Calu3 (cell line): ENCODE data around the gene HSD17B12. TPM values are rescaled to one million over a fixed set of nuclear protein-coding genes. Genes with fewer than 3 reads are reported as not detected.

Source experiments
- BruUV-seq: library from RNA; stranded (reverse); fragments of 400-500 nt; replicated peaks from 2 replicates; lab custom pipeline; 2021; lab: Mats Ljungman, UMichigan
- CTCF ChIA-PET: fragments of 300-600 bp; sonication (Branson Sonifier 250); formaldehyde crosslinking; loops from one replicate; lab custom pipeline; 2022; ENCODE audit warnings: antibody characterized with exemption; lab: Charles Lee
- DNase-seq: peaks from one replicate; pipeline ENCODE4 v3.0.0; 2022
- H3K27ac Mint-ChIP-seq: one replicate; pipeline ENCODE4 v1.8.0; 2022; ENCODE audit warnings: mixed read lengths; ENCODE audit not compliant: unreplicated experiment
- H3K27me3 Mint-ChIP-seq: one replicate; pipeline ENCODE4 v1.8.0; 2022; ENCODE audit warnings: mixed read lengths; ENCODE audit not compliant: unreplicated experiment
- H3K36me3 Mint-ChIP-seq: one replicate; pipeline ENCODE4 v1.8.0; 2022; ENCODE audit warnings: mild to moderate bottlenecking, moderate library complexity, mixed read lengths; ENCODE audit not compliant: insufficient read depth, unreplicated experiment
- H3K4me1 Mint-ChIP-seq: one replicate; pipeline ENCODE4 v1.8.0; 2022; ENCODE audit warnings: mild to moderate bottlenecking, low read depth, mixed read lengths; ENCODE audit not compliant: unreplicated experiment
- H3K4me3 Mint-ChIP-seq: one replicate; pipeline ENCODE4 v1.8.0; 2022; ENCODE audit warnings: mild to moderate bottlenecking, low read depth, moderate library complexity, mixed read lengths; ENCODE audit not compliant: unreplicated experiment
- H3K9me3 Mint-ChIP-seq: one replicate; pipeline ENCODE4 v1.8.0; 2022; ENCODE audit warnings: low read depth, mixed read lengths; ENCODE audit not compliant: unreplicated experiment
- intact Hi-C: fragments of 100-400 bp; cut with micrococcal nuclease; formaldehyde crosslinking; loops from one replicate; pipeline ENCODE4 v1.10.0; 2022; ENCODE audit not compliant: unreplicated experiment
- total RNA-seq: library from RNA; stranded (reverse); gene quantifications from 2 replicates; pipeline ENCODE4 v1.2.3, GENCODE V29; 2022
- TF ChIP-seq, protein P1 (sequence below): fragments of 200-600 bp; IDR thresholded peaks from one replicate; pipeline ENCODE4 v1.8.0; 2022; ENCODE audit warnings: antibody characterized with exemption; ENCODE audit not compliant: unreplicated experiment

The HSD17B12 gene
- total RNA-seq, 1 experiment from 2014 or later = 114 TPM

GRCh38 chr11:43895601-43896000 is 215.1 kb downstream of the HSD17B12 start:
- Mint-ChIP-seq H3K4me3 (no peak overlapping the region), H3K9me3 (no peaks in the 10 kb centered on the region), H3K27ac (no peak overlapping the region), H3K36me3 (peaks cover 13% of the 10 kb centered on the region), H3K27me3 (no peaks in the 10 kb centered on the region), H3K4me1 (no peaks in the 10 kb centered on the region)
- BruUV-seq = no TSS peak
- no peak for DNase-seq
- intact Hi-C loops = no loop called here
- CTCF ChIA-PET = no interaction called here
- TF ChIP-seq, protein P1, sequence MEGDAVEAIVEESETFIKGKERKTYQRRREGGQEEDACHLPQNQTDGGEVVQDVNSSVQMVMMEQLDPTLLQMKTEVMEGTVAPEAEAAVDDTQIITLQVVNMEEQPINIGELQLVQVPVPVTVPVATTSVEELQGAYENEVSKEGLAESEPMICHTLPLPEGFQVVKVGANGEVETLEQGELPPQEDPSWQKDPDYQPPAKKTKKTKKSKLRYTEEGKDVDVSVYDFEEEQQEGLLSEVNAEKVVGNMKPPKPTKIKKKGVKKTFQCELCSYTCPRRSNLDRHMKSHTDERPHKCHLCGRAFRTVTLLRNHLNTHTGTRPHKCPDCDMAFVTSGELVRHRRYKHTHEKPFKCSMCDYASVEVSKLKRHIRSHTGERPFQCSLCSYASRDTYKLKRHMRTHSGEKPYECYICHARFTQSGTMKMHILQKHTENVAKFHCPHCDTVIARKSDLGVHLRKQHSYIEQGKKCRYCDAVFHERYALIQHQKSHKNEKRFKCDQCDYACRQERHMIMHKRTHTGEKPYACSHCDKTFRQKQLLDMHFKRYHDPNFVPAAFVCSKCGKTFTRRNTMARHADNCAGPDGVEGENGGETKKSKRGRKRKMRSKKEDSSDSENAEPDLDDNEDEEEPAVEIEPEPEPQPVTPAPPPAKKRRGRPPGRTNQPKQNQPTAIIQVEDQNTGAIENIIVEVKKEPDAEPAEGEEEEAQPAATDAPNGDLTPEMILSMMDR = no peak

DNA sequence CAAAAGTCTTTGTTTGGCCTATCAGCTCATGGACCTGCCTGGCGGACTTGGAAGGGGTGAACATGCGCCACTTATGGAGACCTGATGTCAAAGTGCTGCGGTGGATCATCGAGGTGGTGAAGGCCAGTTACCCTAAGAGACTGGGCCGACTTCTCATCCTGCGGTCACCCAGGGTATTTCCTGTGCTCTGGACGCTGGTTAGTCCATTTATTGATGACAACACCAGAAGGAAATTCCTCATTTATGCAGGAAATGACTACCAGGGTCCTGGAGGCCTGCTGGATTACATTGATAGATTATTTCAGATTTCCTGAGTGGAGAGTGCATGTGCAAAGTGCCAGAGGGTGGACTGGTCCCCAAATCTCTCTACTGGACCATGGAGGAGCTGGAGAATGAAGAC is 218.0 kb downstream of the HSD17B12 start:
- Mint-ChIP-seq H3K9me3 (no peaks in the 10 kb centered on the region), H3K27ac (no peak overlapping the region)
- DNase-seq = no peak

GRCh38 chr11:43899094-43899493 is 218.6 kb downstream of the HSD17B12 start:
- H3K9me3 Mint-ChIP-seq = no peaks in the 10 kb centered on the region
- intact Hi-C loops = no loop called here
- CTCF ChIA-PET = interaction anchor here (0.7 kb wide), 1 partner anchor 50 kb away, joined by 7 read pairs; no protein-coding TSS in a partner anchor
- H3K4me1 Mint-ChIP-seq = no peaks in the 10 kb centered on the region
- H3K4me3 Mint-ChIP-seq = no peak overlapping the region
- H3K36me3 Mint-ChIP-seq = peaks cover 5% of the 10 kb centered on the region
- DNase-seq = no peak
- TF ChIP-seq, protein P1 = no peak
- H3K27me3 Mint-ChIP-seq = no peaks in the 10 kb centered on the region
- H3K27ac Mint-ChIP-seq = no peak overlapping the region
- no TSS peak for BruUV-seq

More for the DNA sequence above, 218.0 kb downstream of the HSD17B12 start:
- Mint-ChIP-seq H3K4me1 (no peaks in the 10 kb centered on the region), H3K4me3 (no peak overlapping the region), H3K36me3 (peaks cover 7% of the 10 kb centered on the region), H3K27me3 (no peaks in the 10 kb centered on the region)
- CTCF ChIA-PET = interaction anchor here (0.5 kb wide), 1 partner anchor 139 kb away, joined by 3 read pairs; no protein-coding TSS in a partner anchor
- intact Hi-C loops = no loop called here
- no TSS peak for BruUV-seq
- TF ChIP-seq, protein P1 = no peak

DNA sequence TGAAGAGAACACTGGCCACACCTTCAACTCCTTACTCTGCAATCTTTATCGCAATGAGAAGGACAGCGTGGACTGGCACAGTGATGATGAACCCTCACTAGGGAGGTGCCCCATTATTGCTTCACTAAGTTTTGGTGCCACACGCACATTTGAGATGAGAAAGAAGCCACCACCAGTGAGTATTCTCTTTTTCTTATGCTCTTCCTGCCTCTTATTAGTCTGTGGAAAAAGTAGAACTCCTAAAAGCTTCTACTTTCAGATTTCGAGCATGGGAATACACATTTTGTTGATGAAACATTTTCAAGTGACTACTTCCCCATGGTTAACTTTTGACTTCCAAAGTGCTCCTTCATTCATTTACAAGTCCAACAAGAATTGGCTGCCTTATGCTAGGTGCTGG is 221.0 kb downstream of the HSD17B12 start:
- no TSS peak for BruUV-seq
- intact Hi-C loops = no loop called here

More for the DNA sequence above, 221.0 kb downstream of the HSD17B12 start:
- no peak for DNase-seq
- H3K36me3 Mint-ChIP-seq = no peaks in the 10 kb centered on the region
- H3K27ac Mint-ChIP-seq = no peak overlapping the region
- TF ChIP-seq, protein P1 = no peak
- no peaks in the 10 kb centered on the region for H3K27me3 Mint-ChIP-seq
- CTCF ChIA-PET = no interaction called here
- H3K4me3 Mint-ChIP-seq = no peak overlapping the region
- no peaks in the 10 kb centered on the region for H3K9me3 Mint-ChIP-seq
- H3K4me1 Mint-ChIP-seq = no peaks in the 10 kb centered on the region
